ENCODE measurements around the gene PDZD2.
A peak's percentile ranks its signal among the peaks of the same experiment; 100 is the strongest.

Gene PDZD2

GRCh38 chr5:32061236-32061635, 422.3 kb downstream of the PDZD2 start:
- Histone ChIP-seq H2AFZ (ENCODE audit: insufficient read depth, low read length, poor library complexity) (no peak overlapping the region), H3K9ac (ENCODE audit: low read length) (no peak overlapping the region), H3K9me3 (ENCODE audit: insufficient read depth, low read depth, low read length) (no peaks in the 10 kb centered on the region), H3K18ac (ENCODE audit: low read length) (no peak overlapping the region), H3K4me3 (ENCODE audit: low read depth, low read length) (no peak overlapping the region), H2AK5ac (ENCODE audit: low read length) (no peak overlapping the region), H3K36me3 (ENCODE audit: control insufficient read depth in 1 of 2, insufficient read depth in 2 of 2, low read length in 2 of 2) (no peaks in the 10 kb centered on the region), H3K4me1 (ENCODE audit: control insufficient read depth in 1 of 2, insufficient read depth in 2 of 2, low read length in 2 of 2) (no peaks in the 10 kb centered on the region), H3K4me2 (ENCODE audit: low read length) (no peak overlapping the region), H4K91ac (ENCODE audit: low read depth, low read length) (no peak overlapping the region), H3K27me3 (ENCODE audit: insufficient read depth, low read length) (no peaks in the 10 kb centered on the region), H4K8ac (ENCODE audit: low read depth, low read length) (no peak overlapping the region), H4K12ac (ENCODE audit: low read depth, low read length) (no peak overlapping the region), H3K23ac (ENCODE audit: low read length) (no peak overlapping the region), H3K27ac (ENCODE audit: low read depth, low read length) (no peak overlapping the region), H3K4ac (ENCODE audit: low read depth, low read length) (no peak overlapping the region), H2BK120ac (ENCODE audit: insufficient read depth, low read length, poor library complexity) (no peak overlapping the region), H2BK12ac (ENCODE audit: low read length) (no peak overlapping the region), H2BK5ac (ENCODE audit: low read depth, low read length, poor library complexity) (no peak overlapping the region), H3K79me1 (ENCODE audit: low read length) (no peaks in the 10 kb centered on the region), H3K79me2 (ENCODE audit: control insufficient read depth, insufficient read depth, low read length, poor library complexity) (no peaks in the 10 kb centered on the region), H3K14ac (ENCODE audit: low read length) (no peak overlapping the region)
- DNase-seq = no peak
- WGBS (ENCODE audit: extremely low coverage, insufficient coverage, insufficient read length) = no CpG with 5 or more reads among the region's 2 CpGs

GRCh38 chr5:32066448-32066847, 427.5 kb downstream of the PDZD2 start:
- no CpG with 5 or more reads among the region's 5 CpGs for WGBS (ENCODE audit: extremely low coverage, insufficient coverage, insufficient read length)
- H2BK120ac ChIP-seq (ENCODE audit: insufficient read depth, low read length, poor library complexity) = no peak overlapping the region
- H2BK5ac ChIP-seq (ENCODE audit: low read depth, low read length, poor library complexity) = no peak overlapping the region
- H2AK5ac ChIP-seq (ENCODE audit: low read length) = no peak overlapping the region
- no peak overlapping the region for H3K4me2 ChIP-seq (ENCODE audit: low read length)
- no peak for DNase-seq
- H3K27me3 ChIP-seq (ENCODE audit: insufficient read depth, low read length) = no peaks in the 10 kb centered on the region
- no peak overlapping the region for H2AFZ ChIP-seq (ENCODE audit: insufficient read depth, low read length, poor library complexity)
- H3K4me1 ChIP-seq (ENCODE audit: control insufficient read depth in 1 of 2, insufficient read depth in 2 of 2, low read length in 2 of 2) = no peaks in the 10 kb centered on the region
- H3K4me3 ChIP-seq (ENCODE audit: low read depth, low read length) = no peak overlapping the region
- no peaks in the 10 kb centered on the region for H3K36me3 ChIP-seq (ENCODE audit: control insufficient read depth in 1 of 2, insufficient read depth in 2 of 2, low read length in 2 of 2)
- no peak overlapping the region for H3K9ac ChIP-seq (ENCODE audit: low read length)
- no peaks in the 10 kb centered on the region for H3K79me1 ChIP-seq (ENCODE audit: low read length)
- H3K4ac ChIP-seq (ENCODE audit: low read depth, low read length) = no peak overlapping the region
- H4K12ac ChIP-seq (ENCODE audit: low read depth, low read length) = no peak overlapping the region
- no peak overlapping the region for H4K8ac ChIP-seq (ENCODE audit: low read depth, low read length)
- H2BK12ac ChIP-seq (ENCODE audit: low read length) = no peak overlapping the region
- no peaks in the 10 kb centered on the region for H3K79me2 ChIP-seq (ENCODE audit: control insufficient read depth, insufficient read depth, low read length, poor library complexity)
- no peak overlapping the region for H3K27ac ChIP-seq (ENCODE audit: low read depth, low read length)
- no peak overlapping the region for H3K18ac ChIP-seq (ENCODE audit: low read length)
- no peaks in the 10 kb centered on the region for H3K9me3 ChIP-seq (ENCODE audit: insufficient read depth, low read depth, low read length)
- H4K91ac ChIP-seq (ENCODE audit: low read depth, low read length) = no peak overlapping the region
- H3K14ac ChIP-seq (ENCODE audit: low read length) = no peak overlapping the region
- H3K23ac ChIP-seq (ENCODE audit: low read length) = no peak overlapping the region

GRCh38 chr5:32067774-32068470, 429.0 kb downstream of the PDZD2 start:
- Histone ChIP-seq H2AK5ac (ENCODE audit: low read length) (no peak overlapping the region), H3K9ac (ENCODE audit: low read length) (no peak overlapping the region), H3K4me2 (ENCODE audit: low read length) (no peak overlapping the region), H3K79me1 (ENCODE audit: low read length) (no peaks in the 10 kb centered on the region), H3K36me3 (ENCODE audit: control insufficient read depth in 1 of 2, insufficient read depth in 2 of 2, low read length in 2 of 2) (no peaks in the 10 kb centered on the region), H3K4me1 (ENCODE audit: control insufficient read depth in 1 of 2, insufficient read depth in 2 of 2, low read length in 2 of 2) (no peaks in the 10 kb centered on the region), H4K8ac (ENCODE audit: low read depth, low read length) (no peak overlapping the region), H3K23ac (ENCODE audit: low read length) (no peak overlapping the region), H3K4me3 (ENCODE audit: low read depth, low read length) (no peak overlapping the region), H4K91ac (ENCODE audit: low read depth, low read length) (no peak overlapping the region), H2BK120ac (ENCODE audit: insufficient read depth, low read length, poor library complexity) (no peak overlapping the region), H2AFZ (ENCODE audit: insufficient read depth, low read length, poor library complexity) (no peak overlapping the region), H4K12ac (ENCODE audit: low read depth, low read length) (no peak overlapping the region), H2BK5ac (ENCODE audit: low read depth, low read length, poor library complexity) (no peak overlapping the region), H3K27ac (ENCODE audit: low read depth, low read length) (no peak overlapping the region), H3K27me3 (ENCODE audit: insufficient read depth, low read length) (no peaks in the 10 kb centered on the region), H3K14ac (ENCODE audit: low read length) (no peak overlapping the region), H2BK12ac (ENCODE audit: low read length) (no peak overlapping the region), H3K18ac (ENCODE audit: low read length) (no peak overlapping the region), H3K4ac (ENCODE audit: low read depth, low read length) (no peak overlapping the region), H3K9me3 (ENCODE audit: insufficient read depth, low read depth, low read length) (no peaks in the 10 kb centered on the region), H3K79me2 (ENCODE audit: control insufficient read depth, insufficient read depth, low read length, poor library complexity) (no peaks in the 10 kb centered on the region)
- no CpG with 5 or more reads among the region's 5 CpGs for WGBS (ENCODE audit: extremely low coverage, insufficient coverage, insufficient read length)
- no peak for DNase-seq

- no peak overlapping the region for H2AFZ ChIP-seq (ENCODE audit: insufficient read depth, low read length, poor library complexity)
- H3K27me3 ChIP-seq (ENCODE audit: insufficient read depth, low read length) = no peaks in the 10 kb centered on the region
- H3K9me3 ChIP-seq (ENCODE audit: insufficient read depth, low read depth, low read length) = no peaks in the 10 kb centered on the region
- H3K27ac ChIP-seq (ENCODE audit: low read depth, low read length) = no peak overlapping the region
- H3K4me2 ChIP-seq (ENCODE audit: low read length) = no peak overlapping the region
- H3K23ac ChIP-seq (ENCODE audit: low read length) = no peak overlapping the region
- H2AK5ac ChIP-seq (ENCODE audit: low read length) = no peak overlapping the region
- H3K14ac ChIP-seq (ENCODE audit: low read length) = no peak overlapping the region
- H3K9ac ChIP-seq (ENCODE audit: low read length) = no peak overlapping the region
- no peak overlapping the region for H4K12ac ChIP-seq (ENCODE audit: low read depth, low read length)
- peak in 1 of 2 donors; percentile 8 for DNase-seq
- no peak overlapping the region for H3K18ac ChIP-seq (ENCODE audit: low read length)
- H3K4ac ChIP-seq (ENCODE audit: low read depth, low read length) = no peak overlapping the region
- no peaks in the 10 kb centered on the region for H3K36me3 ChIP-seq (ENCODE audit: control insufficient read depth in 1 of 2, insufficient read depth in 2 of 2, low read length in 2 of 2)
- no peak overlapping the region for H4K8ac ChIP-seq (ENCODE audit: low read depth, low read length)
- no peaks in the 10 kb centered on the region for H3K79me2 ChIP-seq (ENCODE audit: control insufficient read depth, insufficient read depth, low read length, poor library complexity)
- no peak overlapping the region for H3K4me3 ChIP-seq (ENCODE audit: low read depth, low read length)
- no peaks in the 10 kb centered on the region for H3K4me1 ChIP-seq (ENCODE audit: control insufficient read depth in 1 of 2, insufficient read depth in 2 of 2, low read length in 2 of 2)
- WGBS (ENCODE audit: extremely low coverage, insufficient coverage, insufficient read length) = no CpG with 5 or more reads among the region's 2 CpGs
- no peak overlapping the region for H2BK5ac ChIP-seq (ENCODE audit: low read depth, low read length, poor library complexity)
- no peak overlapping the region for H2BK120ac ChIP-seq (ENCODE audit: insufficient read depth, low read length, poor library complexity)
- no peak overlapping the region for H4K91ac ChIP-seq (ENCODE audit: low read depth, low read length)
- H3K79me1 ChIP-seq (ENCODE audit: low read length) = no peaks in the 10 kb centered on the region
- H2BK12ac ChIP-seq (ENCODE audit: low read length) = no peak overlapping the region
Observed at GRCh38 chr5:32068561-32068960, 429.6 kb downstream of the PDZD2 start.
